Activated CD4-positive, alpha-beta memory T cell treated with anti-CD3 and anti-CD28 coated beads, Interleukin-2, amount 10 ng/mL, durations not matched to agents 7 days and 5 days (primary cell): ENCODE results near the gene WHRN. TPM values are rescaled to one million over a fixed set of nuclear protein-coding genes. Genes with fewer than 3 reads are reported as not detected.
A peak's percentile ranks its signal among the peaks of the same experiment; 100 is the strongest.

ENCODE experiments used
- CTCF ChIA-PET: fragments of 350-600 bp; sonication (Branson Sonifier 250); formaldehyde crosslinking; loops from one replicate; lab custom pipeline; 2021; ENCODE audit warnings: antibody characterized with exemption, inconsistent platforms; lab: Charles Lee
- POLR2A ChIA-PET: fragments of 350-600 bp; sonication (Branson Sonifier 250); formaldehyde crosslinking; loops from one replicate; lab custom pipeline; 2021; ENCODE audit warnings: antibody characterized with exemption; lab: Charles Lee
- DNase-seq: peaks from one replicate; pipeline ENCODE4 v3.0.0-alpha.2; 2020
- H3K27ac Mint-ChIP-seq: one replicate; pipeline ENCODE4 v1.8.0; 2021; ENCODE audit warnings: mild to moderate bottlenecking, mixed read lengths
- H3K27me3 Mint-ChIP-seq: one replicate; pipeline ENCODE4 v1.8.0; 2021; ENCODE audit warnings: mixed read lengths
- H3K36me3 Mint-ChIP-seq: one replicate; pipeline ENCODE4 v1.8.0; 2021; ENCODE audit warnings: low read depth, mixed read lengths
- H3K4me1 Mint-ChIP-seq: one replicate; pipeline ENCODE4 v1.8.0; 2021; ENCODE audit warnings: mixed read lengths
- H3K4me3 Mint-ChIP-seq: one replicate; pipeline ENCODE4 v1.8.0; 2021; ENCODE audit warnings: mild to moderate bottlenecking, mixed read lengths
- H3K9me3 Mint-ChIP-seq: one replicate; pipeline ENCODE4 v1.8.0; 2021; ENCODE audit warnings: mixed read lengths
- total RNA-seq, 2 experiments: library from RNA; stranded (reverse); gene quantifications; one replicate each; pipeline ENCODE4 v1.2.3, GENCODE V29; 2021

Gene WHRN
- total RNA-seq, 2 experiments from 2014 or later = 4.5 to 4.8 TPM

- Mint-ChIP-seq H3K4me1 (peaks cover 95% of the 10 kb centered on the region), H3K27ac (peak overlapping the region; percentile 72), H3K9me3 (no peaks in the 10 kb centered on the region), H3K27me3 (no peaks in the 10 kb centered on the region), H3K4me3 (no peak overlapping the region), H3K36me3 (peaks cover 92% of the 10 kb centered on the region)
- DNase-seq = no peak
- ChIA-PET POLR2A (interaction anchor here (0.8 to 17.7 kb wide), 4 partner anchors 8 to 28 kb away, joined by 3 to 633 read pairs (median 4); partner anchors contain the start of gene AKNA), CTCF (interaction anchor here (0.6 to 8.0 kb wide), 3 partner anchors 10 to 27 kb away, joined by 3 to 87 read pairs (median 4); partner anchors contain the start of gene AKNA)
Measured at GRCh38 chr9:114369216-114370130, 135.8 kb downstream of the WHRN start.

GRCh38 chr9:114367772-114368569 lies 137.3 kb downstream of the WHRN start:
- ChIA-PET POLR2A (interaction anchor here (0.9 to 17.7 kb wide), 14 partner anchors 11 to 563 kb away, joined by 3 to 633 read pairs (median 4); partner anchors contain the start of genes AKNA, TMEM268 and TNFSF8), CTCF (interaction anchor here (8.0 kb wide), 1 partner anchor 17 kb away, joined by 87 read pairs; the partner anchor contains the start of gene AKNA)
- Mint-ChIP-seq H3K27me3 (no peaks in the 10 kb centered on the region), H3K4me3 (no peak overlapping the region), H3K4me1 (peaks cover 95% of the 10 kb centered on the region), H3K9me3 (no peaks in the 10 kb centered on the region), H3K36me3 (peaks cover 93% of the 10 kb centered on the region), H3K27ac (peak overlapping the region; percentile 96)
- DNase-seq = no peak

DNA sequence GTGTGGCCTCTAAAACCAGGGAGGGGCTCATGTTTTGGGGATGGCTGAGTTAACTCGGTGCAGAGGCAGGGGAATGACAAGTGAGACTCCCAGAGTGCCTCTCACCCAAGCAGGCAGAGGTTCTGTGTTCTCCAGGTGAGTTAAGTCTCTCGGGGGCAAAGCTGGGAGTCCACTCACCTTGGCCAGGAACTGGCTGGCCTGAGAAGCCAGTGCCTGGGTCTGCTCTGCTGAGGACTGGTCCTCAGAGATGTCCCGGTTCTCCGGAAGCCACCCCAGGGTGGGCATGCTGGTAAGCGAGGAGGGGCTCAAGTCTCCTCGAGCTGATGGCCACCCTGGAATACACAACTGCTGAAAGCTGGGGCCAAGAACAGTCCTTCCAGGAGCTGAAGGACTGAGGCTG lies 137.9 kb downstream of the WHRN start:
- Mint-ChIP-seq H3K4me3 (no peak overlapping the region), H3K4me1 (peaks cover 94% of the 10 kb centered on the region)

DNA sequence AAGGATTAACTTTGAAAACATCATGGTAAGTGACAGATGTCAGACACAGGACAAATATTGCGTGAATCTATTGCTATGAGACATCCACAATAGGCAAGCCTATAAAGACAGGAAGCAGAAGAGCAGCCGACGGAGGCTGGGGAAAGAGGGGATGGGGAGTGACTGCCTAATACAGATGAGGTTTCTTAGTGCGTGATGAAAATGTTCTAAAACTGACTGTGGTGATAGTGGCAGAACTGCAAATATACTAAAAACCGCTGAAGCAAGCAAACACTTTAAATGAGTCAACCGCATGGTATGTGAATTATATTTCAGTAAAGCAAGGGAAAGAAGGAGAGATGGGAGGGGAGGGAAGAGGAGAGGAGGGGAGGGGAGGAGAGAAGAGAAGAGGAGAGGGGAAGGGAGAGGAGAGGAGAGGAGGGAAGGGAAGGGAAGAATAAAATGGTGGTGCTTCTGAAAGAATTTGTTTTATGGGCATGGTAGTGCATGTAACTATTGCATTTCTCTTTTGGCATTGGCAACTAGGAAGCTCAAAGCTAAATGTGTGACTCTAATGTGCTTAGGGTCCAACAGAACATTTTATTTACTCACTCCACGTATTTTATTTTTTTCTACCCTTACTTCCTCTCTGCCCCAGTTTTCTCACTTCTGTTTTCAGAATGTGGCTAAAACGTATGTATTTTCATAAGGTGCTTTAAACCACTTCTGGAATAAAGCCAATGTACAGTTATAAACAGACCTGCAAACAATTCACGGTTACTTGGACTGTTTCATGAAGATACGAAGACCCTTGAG lies 138.7 kb downstream of the WHRN start:
- peak; percentile 63 for DNase-seq
- Mint-ChIP-seq H3K27ac (peak overlapping the region; percentile 96), H3K4me1 (peaks cover 89% of the 10 kb centered on the region), H3K4me3 (peak overlapping the region; percentile 49), H3K36me3 (peaks cover 94% of the 10 kb centered on the region), H3K27me3 (no peaks in the 10 kb centered on the region), H3K9me3 (no peaks in the 10 kb centered on the region)
- ChIA-PET CTCF (interaction anchor here (8.0 kb wide), 1 partner anchor 19 kb away, joined by 87 read pairs; the partner anchor contains the start of gene AKNA), POLR2A (interaction anchor here (0.6 to 17.7 kb wide), 12 partner anchors 10 to 564 kb away, joined by 3 to 633 read pairs (median 4); partner anchors contain the start of genes AKNA and TNFSF8)

More for the DNA sequence above, 137.9 kb downstream of the WHRN start:
- H3K36me3 Mint-ChIP-seq = peaks cover 93% of the 10 kb centered on the region
- no peaks in the 10 kb centered on the region for H3K27me3 Mint-ChIP-seq
- no peaks in the 10 kb centered on the region for H3K9me3 Mint-ChIP-seq
- no peak for DNase-seq
- ChIA-PET POLR2A (interaction anchor here (0.9 to 17.7 kb wide), 13 partner anchors 11 to 563 kb away, joined by 3 to 633 read pairs (median 4); partner anchors contain the start of genes AKNA, TMEM268 and TNFSF8), CTCF (interaction anchor here (8.0 kb wide), 1 partner anchor 18 kb away, joined by 87 read pairs; the partner anchor contains the start of gene AKNA)
- H3K27ac Mint-ChIP-seq = peak overlapping the region; percentile 96

- H3K4me3 Mint-ChIP-seq = peak overlapping the region; percentile 5
- CTCF ChIA-PET = interaction anchor here (0.8 to 8.0 kb wide), 5 partner anchors 9 to 39 kb away, joined by 3 to 87 read pairs (median 3); partner anchors contain the start of gene AKNA
- H3K27me3 Mint-ChIP-seq = no peaks in the 10 kb centered on the region
- DNase-seq = no peak
- no peaks in the 10 kb centered on the region for H3K9me3 Mint-ChIP-seq
- H3K36me3 Mint-ChIP-seq = peaks cover 96% of the 10 kb centered on the region
- POLR2A ChIA-PET = interaction anchor here (0.7 to 17.7 kb wide), 7 partner anchors 7 to 23 kb away, joined by 3 to 633 read pairs (median 11); partner anchors contain the start of gene AKNA
- peaks cover 89% of the 10 kb centered on the region for H3K4me1 Mint-ChIP-seq
- H3K27ac Mint-ChIP-seq = peak overlapping the region; percentile 87
Measured at GRCh38 chr9:114365194-114365593, 140.1 kb downstream of the WHRN start.

GRCh38 chr9:114364134-114365041 lies 140.9 kb downstream of the WHRN start:
- DNase-seq = no peak
- Mint-ChIP-seq H3K27ac (peak overlapping the region; percentile 87), H3K27me3 (no peaks in the 10 kb centered on the region), H3K4me1 (peaks cover 88% of the 10 kb centered on the region), H3K9me3 (no peaks in the 10 kb centered on the region), H3K4me3 (peak overlapping the region; percentile 5), H3K36me3 (peaks cover 96% of the 10 kb centered on the region)
- ChIA-PET CTCF (interaction anchor here (1.0 to 8.0 kb wide), 4 partner anchors 9 to 39 kb away, joined by 3 to 87 read pairs (median 4); partner anchors contain the start of gene AKNA), POLR2A (interaction anchor here (1.0 to 17.7 kb wide), 8 partner anchors 8 to 23 kb away, joined by 3 to 633 read pairs (median 8); partner anchors contain the start of gene AKNA)

DNA sequence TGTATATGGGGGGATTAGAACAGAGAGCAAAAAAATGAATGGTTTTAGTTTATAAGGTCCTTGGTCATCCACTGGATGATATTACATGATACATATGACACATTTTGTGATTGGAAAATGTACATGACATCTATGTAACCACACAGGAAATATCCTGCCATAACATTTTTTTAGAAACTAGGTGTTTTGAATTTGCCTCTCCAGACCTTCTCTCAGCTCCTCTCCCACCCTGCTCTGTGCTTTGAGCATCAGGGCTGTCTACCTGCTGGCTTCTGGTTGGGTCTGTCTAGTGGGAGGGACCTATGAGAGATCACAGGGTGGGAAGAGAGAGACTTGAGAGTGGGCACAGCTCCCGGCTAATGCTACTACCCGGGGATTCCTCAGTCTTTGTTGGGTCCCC lies 141.8 kb downstream of the WHRN start:
- Mint-ChIP-seq H3K27ac (peak overlapping the region; percentile 87), H3K9me3 (no peaks in the 10 kb centered on the region), H3K27me3 (no peaks in the 10 kb centered on the region), H3K36me3 (peaks cover 97% of the 10 kb centered on the region), H3K4me1 (peaks cover 81% of the 10 kb centered on the region), H3K4me3 (no peak overlapping the region)
- POLR2A ChIA-PET = interaction anchor here (0.9 to 17.7 kb wide), 7 partner anchors 9 to 24 kb away, joined by 3 to 633 read pairs (median 6); partner anchors contain the start of gene AKNA
- CTCF ChIA-PET = interaction anchor here (1.0 to 8.0 kb wide), 4 partner anchors 10 to 27 kb away, joined by 3 to 87 read pairs (median 6); partner anchors contain the start of gene AKNA
- DNase-seq = no peak

- POLR2A ChIA-PET = interaction anchor here (0.9 to 17.7 kb wide), 6 partner anchors 9 to 25 kb away, joined by 3 to 633 read pairs (median 13); partner anchors contain the start of gene AKNA
- peaks cover 76% of the 10 kb centered on the region for H3K4me1 Mint-ChIP-seq
Measured at GRCh38 chr9:114362394-114362793, 142.9 kb downstream of the WHRN start.

DNA sequence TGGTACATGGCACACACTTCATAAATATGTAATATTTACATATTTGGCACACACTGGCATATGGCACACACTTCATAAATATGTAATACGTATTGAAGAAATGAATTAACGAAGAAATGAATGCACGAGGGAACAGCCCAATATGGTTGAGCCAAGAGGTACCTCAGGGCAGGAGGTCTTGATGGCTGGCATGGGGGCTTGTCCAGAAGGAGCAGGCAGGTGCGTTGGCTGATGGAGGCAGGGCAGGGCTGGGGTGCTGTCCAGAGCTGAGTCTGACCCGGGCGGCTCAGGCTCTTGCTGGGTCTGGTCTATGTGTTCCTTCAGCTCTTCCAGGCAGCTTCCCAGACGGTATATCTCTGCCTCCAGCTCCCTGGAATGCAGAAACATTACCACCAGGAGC lies 143.7 kb downstream of the WHRN start:
- no peaks in the 10 kb centered on the region for H3K27me3 Mint-ChIP-seq
- DNase-seq = no peak
- no peaks in the 10 kb centered on the region for H3K9me3 Mint-ChIP-seq
- H3K4me1 Mint-ChIP-seq = peaks cover 70% of the 10 kb centered on the region
- no peak overlapping the region for H3K4me3 Mint-ChIP-seq
- ChIA-PET CTCF (interaction anchor here (1.1 to 2.1 kb wide), 2 partner anchors 9 to 43 kb away, joined by 4 to 9 read pairs; no protein-coding TSS in a partner anchor), POLR2A (interaction anchor here (4.1 to 17.7 kb wide), 3 partner anchors 9 to 26 kb away, joined by 20 to 633 read pairs (median 48); partner anchors contain the start of gene AKNA)
- H3K27ac Mint-ChIP-seq = peak overlapping the region; percentile 76
- peaks cover 93% of the 10 kb centered on the region for H3K36me3 Mint-ChIP-seq

More at GRCh38 chr9:114362394-114362793, 142.9 kb downstream of the WHRN start:
- no peaks in the 10 kb centered on the region for H3K27me3 Mint-ChIP-seq
- H3K36me3 Mint-ChIP-seq = peaks cover 94% of the 10 kb centered on the region
- no peak overlapping the region for H3K4me3 Mint-ChIP-seq
- H3K9me3 Mint-ChIP-seq = no peaks in the 10 kb centered on the region
- H3K27ac Mint-ChIP-seq = peak overlapping the region; percentile 87
- CTCF ChIA-PET = interaction anchor here (1.0 to 8.0 kb wide), 3 partner anchors 10 to 28 kb away, joined by 3 to 87 read pairs (median 9); partner anchors contain the start of gene AKNA
- DNase-seq = no peak

DNA sequence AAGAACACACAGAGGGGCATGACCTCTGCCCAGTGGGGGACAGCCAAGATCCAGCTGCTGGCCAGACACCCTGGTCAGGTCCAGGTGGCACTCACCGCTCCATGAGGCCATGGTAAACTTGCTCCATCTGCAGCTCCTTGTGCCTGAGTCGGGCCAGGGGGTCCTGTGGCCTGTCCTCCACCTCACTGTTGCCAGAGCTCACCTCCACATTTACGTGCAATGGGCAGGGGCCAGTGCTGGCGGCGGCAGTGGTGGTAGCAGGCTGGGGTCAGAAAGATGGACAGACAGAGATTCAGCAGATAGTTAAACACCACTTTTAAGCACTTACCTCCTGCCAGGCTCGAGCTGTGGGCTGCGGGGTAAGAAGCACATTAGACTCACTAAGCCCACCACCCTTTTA lies 145.5 kb downstream of the WHRN start:
- CTCF ChIA-PET = no interaction called here
- H3K9me3 Mint-ChIP-seq = no peaks in the 10 kb centered on the region
- no peaks in the 10 kb centered on the region for H3K27me3 Mint-ChIP-seq
- H3K36me3 Mint-ChIP-seq = peaks cover 87% of the 10 kb centered on the region
- H3K4me3 Mint-ChIP-seq = no peak overlapping the region
- no peak for DNase-seq
- POLR2A ChIA-PET = interaction anchor here (17.7 kb wide), 1 partner anchor 27 kb away, joined by 633 read pairs; the partner anchor contains the start of gene AKNA
- H3K27ac Mint-ChIP-seq = peak overlapping the region; percentile 76
- peaks cover 57% of the 10 kb centered on the region for H3K4me1 Mint-ChIP-seq
